Common myeloid progenitor, CD34-positive (primary cell): Measurements from ENCODE around the gene NMNAT2. TPM values are rescaled to one million over a fixed set of nuclear protein-coding genes. Genes with fewer than 3 reads are reported as not detected.

Source experiments
- CTCF ChIA-PET: fragments of 350-600 bp; sonication (Branson Sonifier 250); formaldehyde crosslinking; loops from one replicate; lab custom pipeline; 2021; ENCODE audit warnings: antibody characterized with exemption; lab: Charles Lee
- POLR2A ChIA-PET: fragments of 350-600 bp; sonication (Branson Sonifier 250); formaldehyde crosslinking; loops from one replicate; lab custom pipeline; 2021; ENCODE audit warnings: antibody characterized with exemption; lab: Charles Lee
- DNase-seq, 3 donors: peaks; one replicate each; pipeline versions ENCODE4 v3.0.0 to v3.0.0-alpha.2; 2013
- H3K27ac ChIP-seq, 2 experiments: 1 replicate in 1 of 2; 2 replicates in 1 of 2; pipeline ENCODE4 v1.7.0; 2013; ENCODE audit warnings: inconsistent platforms in 2 of 2, low read length in 2 of 2, mild to moderate bottlenecking in 2 of 2, low read depth in 1 of 2, moderate library complexity in 1 of 2; ENCODE audit not compliant: severe bottlenecking in 2 of 2, insufficient read depth in 1 of 2, poor library complexity in 1 of 2
- H3K27me3 ChIP-seq, 5 experiments: replicated peaks in 2 of 5; 1 replicate in 3 of 5; 2 replicates in 2 of 5; pipeline versions ENCODE4 v1.6.1 to v1.7.0; 2013; ENCODE audit warnings: low read length in 4 of 5, mild to moderate bottlenecking in 2 of 5, moderate library complexity in 2 of 5, inconsistent platforms in 1 of 5; ENCODE audit not compliant: insufficient read depth in 5 of 5, control insufficient read depth in 4 of 5
- H3K36me3 ChIP-seq, 4 experiments: 1 replicate in 2 of 4; 2 replicates in 2 of 4; pipeline versions ENCODE4 v1.6.1 to v1.7.0; 2013; ENCODE audit warnings: low read length in 3 of 4, control low read depth in 1 of 4, mild to moderate bottlenecking in 1 of 4; ENCODE audit not compliant: control insufficient read depth in 4 of 4, insufficient read depth in 4 of 4
- H3K4me1 ChIP-seq, 4 experiments: 1 replicate in 3 of 4; 2 replicates in 1 of 4; pipeline versions ENCODE4 v1.6.1 to v1.7.1; 2013; ENCODE audit warnings: low read length in 3 of 4, mild to moderate bottlenecking in 3 of 4, control low read depth in 1 of 4, inconsistent platforms in 1 of 4, moderate library complexity in 1 of 4; ENCODE audit not compliant: control insufficient read depth in 4 of 4, insufficient read depth in 4 of 4; ENCODE audit errors: control extremely low read depth in 1 of 4
- H3K4me3 ChIP-seq, 7 experiments: 1 replicate in 4 of 7; 2 replicates in 3 of 7; pipeline versions ENCODE4 v1.5.1 to v1.7.0; 2013; ENCODE audit warnings: mild to moderate bottlenecking in 7 of 7, low read length in 6 of 7, moderate library complexity in 6 of 7, inconsistent platforms in 2 of 7, low read depth in 2 of 7, control low read depth in 1 of 7; ENCODE audit not compliant: insufficient read depth in 4 of 7, control insufficient read depth in 1 of 7; ENCODE audit errors: extremely low read depth in 1 of 7
- H3K9me3 ChIP-seq, 5 experiments: 1 replicate in 4 of 5; 2 replicates in 1 of 5; pipeline versions ENCODE4 v1.6.1 to v1.7.1; 2013; ENCODE audit warnings: low read length in 4 of 5, mild to moderate bottlenecking in 2 of 5, inconsistent platforms in 1 of 5, low read depth in 1 of 5, moderate library complexity in 1 of 5; ENCODE audit not compliant: control insufficient read depth in 4 of 5, insufficient read depth in 2 of 5; ENCODE audit errors: control extremely low read depth in 1 of 5
- WGBS: methylation state at CpG from one replicate; pipeline ENCODE4 v1.1.5; 2013; ENCODE audit not compliant: insufficient coverage; 5-methylcytosine and 5-hydroxymethylcytosine counted together
- polyA plus RNA-seq: library from polyadenylated mRNA; unstranded; fragments of 120-200 nt; gene quantifications from one replicate; pipeline ENCODE4 v1.2.1, GENCODE V29; 2013

Gene NMNAT2
- not detected for polyA plus RNA-seq

GRCh38 chr1:183417772-183418491 lies at the start of gene NMNAT2:
Gene NMNAT2 (minus strand): TSS chr1:183418380. CDS start chr1:183418267, 113 bp downstream.
- ChIA-PET CTCF (no interaction called here), POLR2A (no interaction called here)
- peak within 1 kb of the TSS in 3 of 7 experiments; percentile 24 to 54 (median 29) for H3K4me3 ChIP-seq

GRCh38 chr1:183467687-183468086 lies 49.5 kb upstream of the NMNAT2 start:
- POLR2A ChIA-PET: no interaction called here
- H3K27ac ChIP-seq: no peak overlapping the region
- CTCF ChIA-PET: interaction anchor here (0.9 to 1.4 kb wide), 2 partner anchors 31 to 158 kb away, joined by 3 read pairs; no protein-coding TSS in a partner anchor
- H3K4me3 ChIP-seq: no peak overlapping the region
- no peaks in the 10 kb centered on the region for H3K27me3 ChIP-seq
- 100% methylated on average over 1 of the region's 1 CpG for WGBS
- peaks cover 9 to 20% (median 16%) of the 10 kb centered on the region in 4 experiments for H3K4me1 ChIP-seq
- no peak for DNase-seq
- no peaks in the 10 kb centered on the region for H3K9me3 ChIP-seq
- H3K36me3 ChIP-seq: no peaks in the 10 kb centered on the region

More at GRCh38 chr1:183417772-183418491, at the start of gene NMNAT2:
- Histone ChIP-seq H3K27me3 (peaks cover 22 to 73% (median 41%) of the 10 kb centered on the region in 5 experiments), H3K9me3 (peaks cover 0 to 2% (median 0%) of the 10 kb centered on the region in 5 experiments), H3K27ac (no peak within 1 kb of the TSS), H3K4me1 (peaks cover 0 to 21% (median 13%) of the 10 kb centered on the region in 4 experiments), H3K36me3 (no peaks in the 10 kb centered on the region)
- 1% methylated on average over 25 of the region's 45 CpGs for WGBS
- DNase-seq: peak in 2 of 3 donors; percentile 10 to 22

GRCh38 chr1:183466781-183467180 lies 48.6 kb upstream of the NMNAT2 start:
- H3K4me3 ChIP-seq: no peak overlapping the region
- WGBS: no CpG with 5 or more reads among the region's 2 CpGs
- H3K27ac ChIP-seq: no peak overlapping the region
- DNase-seq: peak in 1 of 3 donors; percentile 22
- H3K27me3 ChIP-seq: no peaks in the 10 kb centered on the region
- H3K4me1 ChIP-seq: peaks cover 9 to 27% (median 17%) of the 10 kb centered on the region in 4 experiments
- no peaks in the 10 kb centered on the region for H3K9me3 ChIP-seq
- POLR2A ChIA-PET: no interaction called here
- no peaks in the 10 kb centered on the region for H3K36me3 ChIP-seq
- CTCF ChIA-PET: interaction anchor here (1.4 kb wide), 1 partner anchor 32 kb away, joined by 3 read pairs; no protein-coding TSS in a partner anchor

- Histone ChIP-seq H3K9me3 (peaks cover 0 to 2% (median 0%) of the 10 kb centered on the region in 5 experiments), H3K27ac (no peak overlapping the region), H3K36me3 (no peaks in the 10 kb centered on the region), H3K4me1 (peaks cover 0 to 14% (median 5%) of the 10 kb centered on the region in 4 experiments), H3K27me3 (no peaks in the 10 kb centered on the region), H3K4me3 (no peak overlapping the region)
- 100% methylated on average over 2 of the region's 2 CpGs for WGBS
- POLR2A ChIA-PET: no interaction called here
- CTCF ChIA-PET: interaction anchor here (0.6 kb wide), 1 partner anchor 94 kb away, joined by 4 read pairs; no protein-coding TSS in a partner anchor
- DNase-seq: no peak
Measured at GRCh38 chr1:183463566-183463965, 45.4 kb upstream of the NMNAT2 start.

GRCh38 chr1:183461350-183461749 lies 43.2 kb upstream of the NMNAT2 start:
- DNase-seq: peak; percentile 48 to 67 (median 62)
- POLR2A ChIA-PET: no interaction called here
- CTCF ChIA-PET: interaction anchor here (1.5 kb wide), 1 partner anchor 9 kb away, joined by 4 read pairs; no protein-coding TSS in a partner anchor

GRCh38 chr1:183460596-183460995 lies 42.4 kb upstream of the NMNAT2 start:
- Histone ChIP-seq H3K4me3 (no peak overlapping the region), H3K9me3 (peaks cover 0 to 2% (median 0%) of the 10 kb centered on the region in 5 experiments), H3K4me1 (peaks cover 0 to 14% (median 5%) of the 10 kb centered on the region in 4 experiments), H3K36me3 (no peaks in the 10 kb centered on the region), H3K27me3 (no peaks in the 10 kb centered on the region), H3K27ac (no peak overlapping the region)
- no peak for DNase-seq
- POLR2A ChIA-PET: no interaction called here
- CTCF ChIA-PET: no interaction called here
- WGBS: 100% methylated on average over 1 of the region's 2 CpGs

More at GRCh38 chr1:183461350-183461749, 43.2 kb upstream of the NMNAT2 start:
- no CpG with 5 or more reads among the region's 1 CpG for WGBS
- Histone ChIP-seq H3K27me3 (no peaks in the 10 kb centered on the region), H3K4me1 (peaks cover 0 to 14% (median 5%) of the 10 kb centered on the region in 4 experiments), H3K4me3 (no peak overlapping the region), H3K9me3 (peaks cover 0 to 2% (median 0%) of the 10 kb centered on the region in 5 experiments), H3K36me3 (no peaks in the 10 kb centered on the region), H3K27ac (no peak overlapping the region)

- ChIA-PET CTCF (no interaction called here), POLR2A (no interaction called here)
- H3K36me3 ChIP-seq: no peaks in the 10 kb centered on the region
- no peaks in the 10 kb centered on the region for H3K27me3 ChIP-seq
- 100% methylated on average over 2 of the region's 3 CpGs for WGBS
- no peak overlapping the region for H3K4me3 ChIP-seq
- DNase-seq: no peak
- H3K4me1 ChIP-seq: peaks cover 0 to 9% (median 4%) of the 10 kb centered on the region in 4 experiments
- H3K27ac ChIP-seq: no peak overlapping the region
- peaks cover 0 to 2% (median 0%) of the 10 kb centered on the region in 5 experiments for H3K9me3 ChIP-seq
Measured at GRCh38 chr1:183457449-183457848, 39.3 kb upstream of the NMNAT2 start.
